Lung (tissue), 12 donors: ENCODE data around the gene SETX. TPM values are rescaled to one million over a fixed set of nuclear protein-coding genes. Genes with fewer than 3 reads are reported as not detected.
"Not testable (repeated sequence)": the region's sequence is repeated elsewhere in the genome, so short reads cannot be mapped to it uniquely, and the experiment has no call there.

Experiments used
- ATAC-seq: fragments of 200-7000 bp; cut with Tn5 transposase; one replicate; pipeline ENCODE4 v1.9.1; 2020; ENCODE audit warnings: moderate number of reproducible peaks; ENCODE audit not compliant: insufficient read depth, low FRiP score
- DNase-seq, 3 donors: peaks; one replicate each; pipeline ENCODE4 v3.0.0-alpha.2; 2013 to 2017
- H3K27ac ChIP-seq, 2 donors: one replicate each; pipeline ENCODE4 v1.5.1; 2013; ENCODE audit warnings: mild to moderate bottlenecking in 2 of 2, moderate library complexity in 2 of 2, control low read depth in 1 of 2, inconsistent platforms in 1 of 2, low read depth in 1 of 2, low read length in 1 of 2
- H3K27me3 ChIP-seq, 3 donors: one replicate each; pipeline ENCODE4 v1.5.1; 2013; ENCODE audit warnings: low read length in 2 of 3; ENCODE audit not compliant: control insufficient read depth in 3 of 3, insufficient read depth in 3 of 3
- H3K36me3 ChIP-seq, 4 donors: one replicate each; pipeline ENCODE4 v1.5.1; 2013; ENCODE audit warnings: low read length in 4 of 4, mild to moderate bottlenecking in 1 of 4, moderate library complexity in 1 of 4; ENCODE audit not compliant: control insufficient read depth in 4 of 4, insufficient read depth in 4 of 4
- H3K4me1 ChIP-seq, 5 donors: one replicate each; pipeline ENCODE4 v1.5.1; 2013; ENCODE audit warnings: low read length in 5 of 5, mild to moderate bottlenecking in 2 of 5, moderate library complexity in 1 of 5; ENCODE audit not compliant: control insufficient read depth in 5 of 5, insufficient read depth in 5 of 5
- H3K4me3 ChIP-seq: one replicate; pipeline ENCODE4 v1.5.1; 2013; ENCODE audit warnings: mild to moderate bottlenecking, control low read depth, moderate library complexity
- H3K9ac ChIP-seq, 2 donors: one replicate each; pipeline ENCODE4 v1.5.1; 2013; ENCODE audit warnings: low read length in 2 of 2, control low read depth in 1 of 2; ENCODE audit not compliant: insufficient read depth in 1 of 2
- H3K9me3 ChIP-seq, 4 donors: one replicate each; pipeline ENCODE4 v1.5.1; 2013; ENCODE audit warnings: low read length in 3 of 4, mild to moderate bottlenecking in 1 of 4, moderate library complexity in 1 of 4; ENCODE audit not compliant: control insufficient read depth in 4 of 4, insufficient read depth in 3 of 4
- CTCF ChIP-seq: IDR thresholded peaks from 2 replicates; pipeline ENCODE4 v1.5.1; 2012; ENCODE audit warnings: mild to moderate bottlenecking; ENCODE audit errors: control extremely low read depth, extremely low read depth
- WGBS, 2 donors: extraction: QIAGEN DNeasy Blood & Tissue Kit; methylation state at CpG; one replicate each; pipeline ENCODE4 v1.1.7; 2013; 5-methylcytosine and 5-hydroxymethylcytosine counted together
- polyA plus RNA-seq, 2 donors: library from polyadenylated mRNA; stranded (reverse); fragments of 200-250 nt; gene quantifications; one replicate each; pipeline ENCODE4 v1.2.1, GENCODE V29; 2013
- total RNA-seq, 2 donors: library from RNA; depleted of rRNA in 1 of 2; stranded (reverse); fragments of >200 nt in 1 of 2; gene quantifications; one replicate each; pipeline ENCODE4 v1.2.1, GENCODE V29; 2014 to 2021
- donor health status: control.
- donor health status: control.
- donor health status: Bipolar disorder and iron deficiency.
- donor health status: healthy.
- donor health status: DM: yes; HTN: yes; CAD: no.

SETX gene
- total and polyA plus RNA-seq, 4 donors: 14.6 to 90.0 (median 34.2) TPM

GRCh38 chr9:132377769-132378168, 23.0 kb upstream of the SETX start:
- H3K9ac ChIP-seq, DNase-seq, H3K27ac ChIP-seq, H3K9me3 ChIP-seq, H3K4me1 ChIP-seq, ATAC-seq, H3K27me3 ChIP-seq, H3K4me3 ChIP-seq: not testable (repeated sequence)
- peaks cover 15 to 49% (median 34%) of the 10 kb centered on the region in 4 donors for H3K36me3 ChIP-seq
- 97 to 98% methylated on average over 2 of the region's 2 CpGs for WGBS, 2 donors

GRCh38 chr9:132372177-132373095, 17.6 kb upstream of the SETX start:
- WGBS, 2 donors: 43 to 49% methylated on average over 14 of the region's 14 CpGs
- Histone ChIP-seq H3K9me3 (peaks cover 0 to 2% (median 0%) of the 10 kb centered on the region in 4 donors), H3K9ac (no peak overlapping the region), H3K4me1 (peaks cover 0 to 5% (median 0%) of the 10 kb centered on the region in 5 donors), H3K27me3 (no peaks in the 10 kb centered on the region), H3K27ac (peak overlapping the region; percentile 54 to 82), H3K4me3 (no peak overlapping the region), H3K36me3 (peaks cover 10 to 22% (median 17%) of the 10 kb centered on the region in 4 donors)
- TF ChIP-seq CTCF: no peak
- DNase-seq: peak; percentile 19 to 74 (median 51)
- peak; percentile 74 for ATAC-seq

- no peaks in the 10 kb centered on the region for H3K27me3 ChIP-seq
- H3K9ac ChIP-seq: no peak overlapping the region
- H3K27ac ChIP-seq: no peak overlapping the region
- TF ChIP-seq CTCF: no peak
- H3K9me3 ChIP-seq: no peaks in the 10 kb centered on the region
- H3K36me3 ChIP-seq: peaks cover under 1 to 5% (median 3%) of the 10 kb centered on the region in 4 donors
- DNase-seq (no peak), ATAC-seq (no peak)
- H3K4me3 ChIP-seq: no peak overlapping the region
- H3K4me1 ChIP-seq: peaks cover 0 to 5% (median 0%) of the 10 kb centered on the region in 5 donors
- WGBS, 2 donors: 82 to 87% methylated on average over 4 of the region's 4 CpGs
Measured at GRCh38 chr9:132370592-132370991, 15.8 kb upstream of the SETX start.

- no peak overlapping the region for H3K27ac ChIP-seq
- H3K9me3 ChIP-seq: no peaks in the 10 kb centered on the region
- no peaks in the 10 kb centered on the region for H3K27me3 ChIP-seq
- peaks cover 0 to 5% (median 0%) of the 10 kb centered on the region in 5 donors for H3K4me1 ChIP-seq
- WGBS, 2 donors: 76 to 84% methylated on average over 4 of the region's 4 CpGs
- ATAC-seq (no peak), DNase-seq (no peak)
- H3K9ac ChIP-seq: no peak overlapping the region
- H3K4me3 ChIP-seq: no peak overlapping the region
- no peaks in the 10 kb centered on the region for H3K36me3 ChIP-seq
- TF ChIP-seq CTCF: no peak
Measured at GRCh38 chr9:132369421-132369820, 14.6 kb upstream of the SETX start.
